ENCODE data around the gene RDX. TPM values are rescaled to one million over a fixed set of nuclear protein-coding genes. Genes with fewer than 3 reads are reported as not detected.

Gene RDX
- total RNA-seq, 1 donor from 2014 or later = 115 TPM

- H3K9me3 Mint-ChIP-seq = no peaks in the 10 kb centered on the region
- H3K36me3 Mint-ChIP-seq = no peaks in the 10 kb centered on the region
- no peak overlapping the region for H3K4me3 Mint-ChIP-seq
- no peak for TF ChIP-seq CTCF (conservative IDR thresholded peaks at IDR 0.05)
- DNase-seq (ENCODE audit: extremely low spot score, unreplicated experiment) = no peak
- H3K27ac Mint-ChIP-seq = peak overlapping the region; percentile 31
- no peaks in the 10 kb centered on the region for H3K27me3 Mint-ChIP-seq
- peaks cover 17% of the 10 kb centered on the region for H3K4me1 Mint-ChIP-seq (ENCODE audit: unreplicated experiment)
These were observed 119.3 kb downstream of the RDX start for GRCh38 chr11:110177086-110177456.

DNA sequence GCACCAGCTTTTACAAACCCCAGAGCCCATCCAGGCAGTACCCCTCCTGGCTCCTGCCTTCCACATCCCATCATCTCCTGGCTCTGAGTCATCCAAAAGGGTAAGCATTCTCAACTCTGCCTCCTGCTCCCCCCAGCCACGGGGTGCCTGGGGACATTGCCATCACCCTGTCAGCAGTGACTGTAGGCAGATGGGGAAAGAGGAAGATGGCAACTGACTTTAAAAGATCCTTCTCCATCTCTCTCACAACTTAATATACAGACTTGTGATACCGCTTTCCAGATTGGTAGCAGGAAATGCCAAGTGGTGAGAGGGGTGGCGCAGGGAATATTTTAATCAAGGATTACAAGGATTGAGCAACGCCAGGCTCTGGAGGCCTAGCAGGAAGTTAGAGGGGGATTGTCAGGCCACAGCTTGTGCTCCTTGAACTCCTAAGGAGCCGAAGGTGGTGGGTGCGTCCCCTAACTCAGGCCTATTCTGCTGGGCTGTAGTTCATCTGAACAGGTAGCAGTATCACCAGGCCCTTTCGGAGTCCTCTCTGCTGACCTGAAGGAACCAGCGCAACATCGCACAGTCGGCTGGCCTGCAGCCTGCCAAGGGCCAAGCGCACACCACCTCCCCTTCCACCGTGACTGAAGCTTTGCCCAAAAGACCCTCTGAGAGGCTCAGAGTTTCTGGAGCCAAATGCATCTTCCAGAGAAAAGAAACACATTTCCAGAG, 119.9 kb downstream of the RDX start:
- Mint-ChIP-seq H3K4me3 (no peak overlapping the region), H3K4me1 (ENCODE audit: unreplicated experiment) (peaks cover 17% of the 10 kb centered on the region), H3K36me3 (no peaks in the 10 kb centered on the region), H3K27me3 (no peaks in the 10 kb centered on the region), H3K9me3 (no peaks in the 10 kb centered on the region), H3K27ac (no peak overlapping the region)
- DNase-seq (ENCODE audit: extremely low spot score, unreplicated experiment) = no peak
- TF ChIP-seq CTCF (conservative IDR thresholded peaks at IDR 0.05) = no peak

GRCh38 chr11:110174645-110175310, 121.6 kb downstream of the RDX start:
- H3K36me3 Mint-ChIP-seq = no peaks in the 10 kb centered on the region
- H3K9me3 Mint-ChIP-seq = no peaks in the 10 kb centered on the region
- DNase-seq (ENCODE audit: extremely low spot score, unreplicated experiment) = no peak
- H3K27me3 Mint-ChIP-seq = no peaks in the 10 kb centered on the region
- peaks cover 17% of the 10 kb centered on the region for H3K4me1 Mint-ChIP-seq (ENCODE audit: unreplicated experiment)
- H3K4me3 Mint-ChIP-seq = no peak overlapping the region
- TF ChIP-seq CTCF (conservative IDR thresholded peaks at IDR 0.05) = no peak
- no peak overlapping the region for H3K27ac Mint-ChIP-seq

DNA sequence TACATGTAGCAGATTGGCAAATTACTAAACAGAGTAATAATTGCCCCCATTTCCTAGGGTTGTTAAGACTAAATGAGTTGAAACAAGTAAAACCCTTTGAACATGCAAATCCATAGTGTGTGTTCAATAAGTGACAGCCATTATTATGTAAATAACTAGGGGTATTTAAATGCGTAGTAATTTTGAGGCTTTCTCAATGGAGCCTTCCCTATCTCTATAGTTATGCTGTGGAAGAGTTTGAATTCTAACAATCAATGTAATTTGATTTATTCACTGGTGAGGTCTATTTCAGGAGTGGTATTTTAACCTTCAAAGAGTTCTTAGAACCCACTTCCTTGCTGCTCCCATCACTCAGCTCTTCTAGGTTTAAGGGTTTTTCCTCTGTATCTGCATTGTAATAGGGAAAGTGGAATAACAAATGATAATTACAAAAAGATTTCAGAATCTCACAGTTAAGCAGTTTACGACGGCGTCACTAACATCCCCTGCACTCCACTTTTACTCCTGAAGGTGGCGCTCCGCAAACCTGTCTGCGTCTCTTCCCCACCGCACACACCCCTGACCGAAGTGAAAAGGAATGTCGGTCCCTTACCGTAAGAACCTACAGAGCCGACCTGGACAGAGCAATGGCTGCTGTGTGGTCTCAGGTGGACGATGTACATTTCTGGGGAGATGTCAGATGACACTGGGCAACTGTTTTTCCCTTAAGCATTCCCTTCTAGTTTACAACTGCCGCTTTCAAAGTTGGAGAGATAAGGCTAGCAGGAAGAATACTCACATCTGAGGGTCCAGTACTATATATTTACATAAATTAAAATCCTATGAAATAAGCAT, 122.4 kb downstream of the RDX start:
- peaks cover 17% of the 10 kb centered on the region for H3K4me1 Mint-ChIP-seq (ENCODE audit: unreplicated experiment)
- H3K4me3 Mint-ChIP-seq = peak overlapping the region; percentile 54
- peak; percentile 90 for TF ChIP-seq CTCF (conservative IDR thresholded peaks at IDR 0.05)
- no peak for DNase-seq (ENCODE audit: extremely low spot score, unreplicated experiment)
- H3K36me3 Mint-ChIP-seq = no peaks in the 10 kb centered on the region
- no peaks in the 10 kb centered on the region for H3K27me3 Mint-ChIP-seq
- no peaks in the 10 kb centered on the region for H3K9me3 Mint-ChIP-seq
- peak overlapping the region; percentile 17 for H3K27ac Mint-ChIP-seq

GRCh38 chr11:110172468-110173065, 123.8 kb downstream of the RDX start:
- no peak overlapping the region for H3K4me3 Mint-ChIP-seq
- H3K4me1 Mint-ChIP-seq (ENCODE audit: unreplicated experiment) = peaks cover 17% of the 10 kb centered on the region
- TF ChIP-seq CTCF (conservative IDR thresholded peaks at IDR 0.05) = no peak
- no peaks in the 10 kb centered on the region for H3K9me3 Mint-ChIP-seq
- no peak for DNase-seq (ENCODE audit: extremely low spot score, unreplicated experiment)
- no peaks in the 10 kb centered on the region for H3K27me3 Mint-ChIP-seq
- no peak overlapping the region for H3K27ac Mint-ChIP-seq
- no peaks in the 10 kb centered on the region for H3K36me3 Mint-ChIP-seq
